Measurements from ENCODE around the gene VPS9D1.

- TF ChIP-seq CEBPB (IDR thresholded peaks at IDR 0.05; ENCODE audit: low read depth, low read length), result no peak
- no peak for TF ChIP-seq POLR2A (IDR thresholded peaks at IDR 0.05; ENCODE audit: low read depth, low read length)
- TF ChIP-seq CTCF (conservative IDR thresholded peaks at IDR 0.05; ENCODE audit: low read depth, low read length), result no peak
- TF ChIP-seq RCOR1 (IDR thresholded peaks at IDR 0.05; ENCODE audit: insufficient replicate concordance, low read length), result no peak
- TF ChIP-seq RFX5 (IDR thresholded peaks at IDR 0.05; ENCODE audit: low read depth, low read length), result no peak
- TF ChIP-seq MAZ (IDR thresholded peaks at IDR 0.05; ENCODE audit: borderline replicate concordance, low read depth, low read length), result no peak
- no peak for TF ChIP-seq NFE2L2 (IDR thresholded peaks at IDR 0.05; ENCODE audit: low read depth, low read length)
- no peak for TF ChIP-seq BHLHE40 (IDR thresholded peaks at IDR 0.05; ENCODE audit: low read depth, low read length)
- no peak for TF ChIP-seq RAD21 (IDR thresholded peaks at IDR 0.05; ENCODE audit: low read length)
- TF ChIP-seq FOS (IDR thresholded peaks at IDR 0.05; ENCODE audit: low read depth, low read length), result no peak
- TF ChIP-seq SMC3 (IDR thresholded peaks at IDR 0.05; ENCODE audit: low read depth, low read length), result no peak
- TF ChIP-seq, protein P1, sequence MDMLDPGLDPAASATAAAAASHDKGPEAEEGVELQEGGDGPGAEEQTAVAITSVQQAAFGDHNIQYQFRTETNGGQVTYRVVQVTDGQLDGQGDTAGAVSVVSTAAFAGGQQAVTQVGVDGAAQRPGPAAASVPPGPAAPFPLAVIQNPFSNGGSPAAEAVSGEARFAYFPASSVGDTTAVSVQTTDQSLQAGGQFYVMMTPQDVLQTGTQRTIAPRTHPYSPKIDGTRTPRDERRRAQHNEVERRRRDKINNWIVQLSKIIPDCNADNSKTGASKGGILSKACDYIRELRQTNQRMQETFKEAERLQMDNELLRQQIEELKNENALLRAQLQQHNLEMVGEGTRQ (IDR thresholded peaks at IDR 0.05; ENCODE audit: low read depth, low read length), result no peak
- TF ChIP-seq, protein P2, sequence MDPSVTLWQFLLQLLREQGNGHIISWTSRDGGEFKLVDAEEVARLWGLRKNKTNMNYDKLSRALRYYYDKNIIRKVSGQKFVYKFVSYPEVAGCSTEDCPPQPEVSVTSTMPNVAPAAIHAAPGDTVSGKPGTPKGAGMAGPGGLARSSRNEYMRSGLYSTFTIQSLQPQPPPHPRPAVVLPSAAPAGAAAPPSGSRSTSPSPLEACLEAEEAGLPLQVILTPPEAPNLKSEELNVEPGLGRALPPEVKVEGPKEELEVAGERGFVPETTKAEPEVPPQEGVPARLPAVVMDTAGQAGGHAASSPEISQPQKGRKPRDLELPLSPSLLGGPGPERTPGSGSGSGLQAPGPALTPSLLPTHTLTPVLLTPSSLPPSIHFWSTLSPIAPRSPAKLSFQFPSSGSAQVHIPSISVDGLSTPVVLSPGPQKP (IDR thresholded peaks at IDR 0.05; ENCODE audit: borderline replicate concordance, low read depth, low read length), result no peak
- no peak for TF ChIP-seq MAFK (IDR thresholded peaks at IDR 0.05; ENCODE audit: low read depth, low read length)
Measured at GRCh38 chr16:89669755-89670154, 50.9 kb downstream of the VPS9D1 start.

Measured in IMR-90 (cell line).